ENCODE measurements around the gene ARHGEF19. TPM values are rescaled to one million over a fixed set of nuclear protein-coding genes. Genes with fewer than 3 reads are reported as not detected.

ARHGEF19 gene
- total RNA-seq, 4 donors from 2014 or later = 1.1 to 16.0 (median 3.3) TPM

DNA sequence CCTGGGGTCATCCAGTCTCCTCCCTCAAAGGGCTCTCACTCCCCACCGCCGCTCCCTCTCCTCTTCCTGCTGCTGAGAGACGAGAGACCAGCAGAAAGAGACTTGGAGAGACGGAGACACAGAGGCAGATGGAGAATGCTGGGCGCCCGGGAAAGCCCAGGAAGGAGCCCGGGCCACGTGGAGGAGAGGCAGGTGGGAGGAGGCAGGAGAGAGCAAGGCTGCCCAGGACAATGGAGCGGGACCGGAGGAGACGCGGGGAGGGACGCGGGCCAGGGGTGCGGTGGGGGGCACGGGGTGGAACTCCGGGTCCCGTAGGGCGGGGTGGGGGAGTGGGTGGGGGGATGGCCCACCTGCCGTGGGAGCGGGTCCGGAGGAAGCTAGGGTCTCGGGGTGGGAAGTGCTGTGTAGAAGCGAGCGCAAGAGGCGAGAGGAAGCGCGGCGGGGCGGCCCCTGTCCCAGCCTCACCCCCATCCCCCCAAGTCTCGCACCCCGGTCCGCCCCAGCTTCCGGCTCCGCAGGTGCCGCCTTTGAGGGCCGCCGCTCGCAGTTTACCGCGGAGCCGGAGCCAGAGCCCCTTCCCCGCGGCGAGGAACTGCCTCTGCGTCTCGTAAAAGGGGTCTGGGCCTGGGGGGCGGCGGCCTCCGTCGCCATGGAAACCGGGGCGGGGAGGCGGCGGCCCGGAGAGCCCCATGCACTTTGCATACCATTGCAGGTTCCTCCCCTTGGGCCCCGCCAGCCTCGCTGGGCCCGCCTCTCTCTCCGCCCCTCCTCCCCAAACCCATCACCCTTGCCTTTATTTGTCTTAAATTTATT lies 44.9 kb downstream of the ARHGEF19 start:
- TF ChIP-seq, protein P1, sequence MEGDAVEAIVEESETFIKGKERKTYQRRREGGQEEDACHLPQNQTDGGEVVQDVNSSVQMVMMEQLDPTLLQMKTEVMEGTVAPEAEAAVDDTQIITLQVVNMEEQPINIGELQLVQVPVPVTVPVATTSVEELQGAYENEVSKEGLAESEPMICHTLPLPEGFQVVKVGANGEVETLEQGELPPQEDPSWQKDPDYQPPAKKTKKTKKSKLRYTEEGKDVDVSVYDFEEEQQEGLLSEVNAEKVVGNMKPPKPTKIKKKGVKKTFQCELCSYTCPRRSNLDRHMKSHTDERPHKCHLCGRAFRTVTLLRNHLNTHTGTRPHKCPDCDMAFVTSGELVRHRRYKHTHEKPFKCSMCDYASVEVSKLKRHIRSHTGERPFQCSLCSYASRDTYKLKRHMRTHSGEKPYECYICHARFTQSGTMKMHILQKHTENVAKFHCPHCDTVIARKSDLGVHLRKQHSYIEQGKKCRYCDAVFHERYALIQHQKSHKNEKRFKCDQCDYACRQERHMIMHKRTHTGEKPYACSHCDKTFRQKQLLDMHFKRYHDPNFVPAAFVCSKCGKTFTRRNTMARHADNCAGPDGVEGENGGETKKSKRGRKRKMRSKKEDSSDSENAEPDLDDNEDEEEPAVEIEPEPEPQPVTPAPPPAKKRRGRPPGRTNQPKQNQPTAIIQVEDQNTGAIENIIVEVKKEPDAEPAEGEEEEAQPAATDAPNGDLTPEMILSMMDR (IDR thresholded peaks at IDR 0.05; ENCODE audit: low read depth) = no peak

- TF ChIP-seq, protein P1 (IDR thresholded peaks at IDR 0.05; ENCODE audit: low read depth) = no peak
These were observed 46.3 kb downstream of the ARHGEF19 start for GRCh38 chr1:16166117-16166516.

DNA sequence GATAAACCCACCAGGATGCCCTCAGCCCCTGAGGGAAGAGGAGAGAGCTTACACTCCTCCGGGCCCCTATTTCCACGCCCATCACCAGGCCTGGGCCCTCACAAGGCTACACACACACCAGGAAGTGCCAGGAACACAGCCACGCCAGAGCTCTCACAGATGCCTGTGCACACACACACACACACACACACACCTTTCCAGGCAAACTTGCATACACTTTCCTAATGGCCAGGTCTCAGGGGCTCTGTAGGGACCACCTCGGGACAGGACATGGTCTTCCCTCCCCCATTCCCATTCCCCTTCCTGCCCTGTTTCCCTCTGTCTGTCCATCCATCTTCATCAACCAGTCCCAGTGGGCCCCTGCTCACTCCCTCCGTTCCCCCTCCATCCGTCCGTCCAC lies 46.9 kb downstream of the ARHGEF19 start:
- TF ChIP-seq, protein P1 (IDR thresholded peaks at IDR 0.05; ENCODE audit: low read depth) = no peak

DNA sequence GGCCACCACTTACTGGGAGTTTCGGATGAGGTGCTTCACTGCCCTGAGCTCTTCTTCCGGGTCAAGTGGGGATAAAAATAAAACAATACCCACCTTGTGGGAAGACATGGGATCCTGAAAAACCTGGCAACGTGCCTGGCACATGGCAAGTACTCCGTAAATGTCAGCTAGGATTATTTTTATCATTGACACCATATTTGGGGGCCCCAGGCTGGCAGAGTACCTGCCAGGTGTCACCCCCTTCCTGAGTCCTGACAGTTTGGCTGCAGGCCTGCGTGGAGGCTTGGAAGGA lies 47.4 kb downstream of the ARHGEF19 start:
- TF ChIP-seq, protein P1 (IDR thresholded peaks at IDR 0.05; ENCODE audit: low read depth) = no peak

DNA sequence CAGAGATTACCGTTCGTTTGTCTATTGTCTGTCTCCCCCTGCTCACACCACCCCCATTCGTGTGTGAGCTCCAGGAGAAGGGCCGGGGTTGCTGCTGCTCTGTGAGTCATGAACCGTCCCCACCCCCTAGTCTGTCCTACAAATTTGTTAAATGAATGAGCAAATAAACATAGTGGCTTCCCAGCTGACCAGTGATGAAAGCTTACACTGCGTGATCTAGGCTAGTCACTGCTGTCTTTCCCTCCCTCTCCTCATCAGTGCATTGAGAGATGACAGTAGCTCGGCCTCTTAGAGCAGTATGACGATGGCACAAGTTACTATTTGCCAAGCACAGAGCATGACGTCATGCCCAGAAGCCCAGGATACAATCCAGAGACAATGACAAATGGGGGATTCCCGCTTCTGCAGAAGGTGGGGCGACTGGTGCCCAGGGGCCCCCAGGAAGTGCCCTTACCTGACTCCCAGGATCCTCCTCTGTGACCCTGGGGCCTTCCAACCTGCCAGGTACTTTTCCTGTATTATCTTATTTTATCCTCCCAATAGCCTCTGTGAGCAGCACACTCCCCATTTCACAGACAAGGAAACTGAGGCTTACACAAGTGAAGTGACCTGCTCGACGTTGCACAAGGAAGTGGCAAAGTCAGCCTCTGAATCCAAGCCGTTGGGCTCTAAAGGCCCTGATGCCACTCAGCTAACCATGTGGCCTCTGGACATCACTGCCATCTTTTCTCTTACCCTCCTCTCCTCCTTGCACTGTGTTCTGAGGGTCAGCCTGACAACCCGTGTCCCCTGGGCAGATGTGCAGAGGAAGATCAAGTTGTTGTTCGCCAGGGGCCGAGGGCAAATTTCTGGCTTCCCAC lies 48.0 kb downstream of the ARHGEF19 start:
- TF ChIP-seq, protein P1 (IDR thresholded peaks at IDR 0.05; ENCODE audit: low read depth) = no peak

DNA sequence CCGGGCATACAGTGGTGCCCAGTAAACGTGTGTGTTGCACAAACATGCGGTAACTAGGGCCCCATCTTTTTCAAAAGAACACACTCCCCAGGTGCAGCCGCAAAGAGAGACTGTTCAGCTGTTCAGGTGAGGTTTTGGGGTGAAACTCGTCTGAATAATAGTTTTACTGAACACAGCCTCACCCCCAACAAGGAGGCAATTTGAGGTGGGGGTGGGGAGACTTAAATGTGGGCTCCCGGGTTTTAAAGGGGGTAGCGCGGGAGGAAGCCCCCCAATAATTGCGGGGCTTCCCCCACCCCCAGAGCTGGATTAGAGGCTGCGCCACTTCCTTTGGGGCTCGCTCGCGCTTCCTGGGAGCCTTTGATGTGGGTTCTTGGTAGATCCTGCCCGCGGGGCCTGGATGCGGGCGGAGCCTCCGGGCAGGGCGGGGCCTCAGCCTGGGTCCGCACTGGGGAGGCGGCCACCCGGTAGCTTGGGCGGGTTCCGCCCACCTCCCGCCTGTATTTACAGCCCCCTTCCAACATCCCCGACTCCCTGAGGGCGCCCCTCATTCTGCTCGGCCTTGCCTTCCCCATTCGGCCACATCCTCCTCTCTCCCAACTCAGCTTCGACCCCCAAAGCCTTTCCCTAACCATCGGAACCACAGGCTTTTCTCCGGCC lies 50.2 kb downstream of the ARHGEF19 start:
- TF ChIP-seq, protein P1 (IDR thresholded peaks at IDR 0.05; ENCODE audit: low read depth) = no peak

DNA sequence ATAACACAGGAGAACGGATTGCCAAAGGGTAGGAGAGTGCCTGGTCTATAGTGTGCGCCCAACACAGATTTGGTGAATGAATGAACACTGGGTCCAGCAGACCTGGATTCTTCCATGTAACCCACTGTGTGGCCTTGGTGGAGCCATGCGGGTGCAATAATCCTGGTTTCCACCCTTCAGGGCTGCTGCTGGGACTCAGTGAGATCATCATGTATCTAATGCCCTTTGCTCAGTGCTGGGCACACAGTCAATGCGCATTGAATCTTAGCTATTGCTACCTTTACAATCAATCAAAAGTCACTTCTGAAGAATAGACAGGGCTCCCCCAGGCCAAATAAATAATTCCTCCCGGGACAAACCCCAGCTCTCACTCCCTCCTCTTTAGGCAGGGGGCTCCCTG lies 50.7 kb downstream of the ARHGEF19 start:
- TF ChIP-seq, protein P1 (IDR thresholded peaks at IDR 0.05; ENCODE audit: low read depth) = no peak
